HuH-7 (cell line): ENCODE results near the gene CAMKK1.

Source experiments
- DNase-seq: peaks from one replicate; pipeline ENCODE4 v3.0.0; 2011; ENCODE audit warnings: low spot score

CAMKK1 gene

GRCh38 chr17:3896108-3896967 lies 3.5 kb upstream of the CAMKK1 start:
- no peak for DNase-seq

GRCh38 chr17:3895354-3895753 lies 2.5 kb upstream of the CAMKK1 start:
- no peak for DNase-seq

GRCh38 chr17:3894911-3895343 lies 2.1 kb upstream of the CAMKK1 start:
- DNase-seq = no peak

- no peak for DNase-seq
Observed at GRCh38 chr17:3894188-3894587, 1.3 kb upstream of the CAMKK1 start.

GRCh38 chr17:3893720-3894116 lies 865 bp upstream of the CAMKK1 start:
- no peak for DNase-seq

GRCh38 chr17:3892095-3892998 lies 506 bp downstream of the CAMKK1 start:
- no peak for DNase-seq

GRCh38 chr17:3891626-3892094 lies 1.2 kb downstream of the CAMKK1 start:
- no peak for DNase-seq

GRCh38 chr17:3890878-3891219 lies 2.0 kb downstream of the CAMKK1 start:
- DNase-seq = no peak

- DNase-seq = no peak
Observed at GRCh38 chr17:3890082-3890877, 2.6 kb downstream of the CAMKK1 start.

- DNase-seq = no peak
Observed at GRCh38 chr17:3889325-3890012, 3.4 kb downstream of the CAMKK1 start.

- no peak for DNase-seq
Observed at GRCh38 chr17:3888343-3889171, 4.3 kb downstream of the CAMKK1 start.

GRCh38 chr17:3887804-3888203 lies 5.0 kb downstream of the CAMKK1 start:
- no peak for DNase-seq

GRCh38 chr17:3887394-3887793 lies 5.5 kb downstream of the CAMKK1 start:
- no peak for DNase-seq

- DNase-seq = no peak
Observed at GRCh38 chr17:3886776-3887175, 6.1 kb downstream of the CAMKK1 start.

- no peak for DNase-seq
Observed at GRCh38 chr17:3885970-3886369, 6.9 kb downstream of the CAMKK1 start.

GRCh38 chr17:3885271-3885670 lies 7.6 kb downstream of the CAMKK1 start:
- no peak for DNase-seq

- DNase-seq = no peak
Observed at GRCh38 chr17:3884188-3884587, 8.7 kb downstream of the CAMKK1 start.

- DNase-seq = peak; percentile 41
Observed at GRCh38 chr17:3882276-3882675, 10.6 kb downstream of the CAMKK1 start.

GRCh38 chr17:3880983-3881382 lies 11.9 kb downstream of the CAMKK1 start:
- no peak for DNase-seq

GRCh38 chr17:3879591-3880417 lies 13.0 kb downstream of the CAMKK1 start:
- no peak for DNase-seq
